GM18499 (cell line): Measurements from ENCODE around the gene TTC28.

Experiments used
- ATAC-seq: cut with Tn5 transposase; IDR thresholded peaks from one replicate; pipeline ENCODE4 v1.9.1; 2021; ENCODE audit warnings: moderate number of reproducible peaks; ENCODE audit not compliant: insufficient read depth, unreplicated experiment

Gene TTC28

DNA sequence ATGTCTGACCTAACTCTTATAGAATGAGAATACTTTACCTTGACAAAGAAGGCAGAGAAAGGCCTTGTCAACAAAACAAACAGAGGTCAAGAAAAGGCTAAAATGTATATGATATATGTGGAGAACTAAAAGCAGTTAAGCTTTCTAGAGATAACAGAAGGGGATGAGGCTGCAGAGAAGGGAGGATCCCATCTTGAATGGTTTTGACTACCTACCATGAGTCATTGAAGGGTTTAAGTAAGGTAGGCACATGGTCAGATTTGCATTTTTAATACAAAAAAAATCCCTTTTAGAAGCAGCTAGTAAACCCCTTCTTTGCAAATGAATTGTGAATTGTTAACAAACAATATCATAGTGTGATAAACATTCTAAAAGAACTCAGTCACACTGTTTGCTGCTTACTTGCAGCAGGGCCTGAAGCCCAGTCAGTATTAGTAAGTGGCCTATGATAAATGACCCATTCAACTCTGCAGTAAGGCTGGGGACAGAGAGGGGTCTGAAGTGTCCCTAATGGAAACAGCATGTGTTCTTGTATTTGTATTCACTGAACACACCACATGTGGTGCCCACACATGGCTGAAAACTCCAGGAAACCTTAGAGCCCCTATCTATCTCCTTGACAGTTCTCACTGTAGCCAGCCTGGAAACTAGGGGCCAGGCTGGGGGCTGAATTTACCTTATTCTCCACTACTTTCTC lies 431.8 kb downstream of the TTC28 start:
- no peak for ATAC-seq

DNA sequence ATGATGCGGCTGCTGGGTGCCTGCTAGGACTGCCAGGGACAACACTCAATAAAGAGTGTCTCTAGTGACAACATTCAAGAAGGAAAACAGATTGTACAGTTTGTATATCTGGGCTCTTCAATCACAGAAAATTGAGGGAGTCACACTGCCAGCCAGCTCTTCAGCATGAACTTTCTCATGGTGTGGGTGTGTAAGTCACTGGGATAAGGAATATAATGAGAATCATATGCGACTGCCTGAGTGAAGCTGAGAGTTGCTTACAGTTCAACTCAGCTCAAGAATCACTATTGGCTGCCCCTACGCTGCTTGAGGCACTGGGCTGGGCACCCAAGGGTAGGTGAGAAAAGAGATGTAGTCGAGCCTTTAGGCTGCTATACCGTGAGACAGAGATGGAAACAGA lies 432.5 kb downstream of the TTC28 start:
- no peak for ATAC-seq

DNA sequence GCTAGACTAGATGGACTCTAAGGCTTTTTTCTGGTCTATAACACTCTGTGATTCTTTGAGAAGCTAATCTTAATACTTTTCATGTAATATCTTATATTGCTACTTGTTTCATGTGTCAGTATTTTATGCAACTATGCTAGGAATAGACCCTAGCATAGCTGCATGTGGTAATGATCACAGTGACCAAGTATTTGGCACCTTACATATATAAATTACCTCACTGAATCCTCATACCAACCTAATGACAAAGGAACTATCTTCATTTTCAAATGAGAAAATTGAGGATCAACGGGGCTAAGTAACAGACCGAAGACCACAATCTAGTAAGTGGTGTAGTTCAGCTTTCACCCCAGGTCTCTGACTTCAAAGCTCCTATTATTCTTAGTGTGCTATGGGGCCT lies 433.2 kb downstream of the TTC28 start:
- no peak for ATAC-seq

DNA sequence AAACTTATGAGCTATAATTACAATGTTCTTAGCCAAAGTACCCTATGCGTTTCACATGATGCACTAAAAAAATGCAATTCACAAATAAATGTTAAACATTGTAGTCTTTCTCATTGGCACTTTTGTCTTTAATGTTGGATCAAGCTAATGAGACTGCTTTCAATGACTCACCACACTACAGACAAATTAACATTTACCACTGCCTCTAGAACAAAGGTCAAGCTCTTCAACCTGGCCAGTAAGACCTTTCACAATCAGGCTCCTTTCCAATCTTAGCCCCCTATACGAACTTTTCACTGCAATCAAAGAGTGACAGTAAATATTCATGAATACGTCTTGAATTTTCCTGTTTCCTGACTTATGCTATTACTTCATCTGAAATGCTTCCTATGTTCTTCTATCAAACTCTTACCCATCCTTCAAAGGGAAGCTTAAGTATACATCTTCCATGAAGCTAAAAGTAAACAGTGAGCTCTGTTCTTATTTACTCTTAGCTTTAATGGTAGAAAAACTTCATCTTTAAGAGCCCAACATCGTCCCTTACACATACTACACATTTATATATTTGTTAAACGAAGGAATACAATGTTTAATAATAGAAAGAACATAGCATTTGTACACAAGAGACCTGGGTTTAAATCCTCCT lies 433.9 kb downstream of the TTC28 start:
- ATAC-seq, result no peak

DNA sequence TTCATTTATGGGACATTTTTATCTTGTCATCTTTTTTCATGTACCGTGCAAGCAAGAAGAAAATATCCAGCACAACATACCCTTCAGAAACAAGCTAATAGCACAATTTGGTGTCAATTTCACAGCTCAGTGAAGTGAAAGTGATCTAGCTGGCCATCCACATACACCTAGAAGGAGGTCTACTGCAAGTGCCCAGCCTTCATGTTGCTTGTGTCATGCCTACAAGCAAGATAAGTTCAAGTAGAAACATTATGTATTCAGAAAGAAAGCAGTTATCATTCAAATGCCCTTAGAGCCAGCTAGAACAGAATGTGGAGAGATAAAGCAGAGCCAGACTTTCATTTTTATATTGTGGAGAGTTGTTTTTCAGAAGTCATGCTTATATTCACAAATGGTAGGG lies 434.9 kb downstream of the TTC28 start:
- no peak for ATAC-seq

DNA sequence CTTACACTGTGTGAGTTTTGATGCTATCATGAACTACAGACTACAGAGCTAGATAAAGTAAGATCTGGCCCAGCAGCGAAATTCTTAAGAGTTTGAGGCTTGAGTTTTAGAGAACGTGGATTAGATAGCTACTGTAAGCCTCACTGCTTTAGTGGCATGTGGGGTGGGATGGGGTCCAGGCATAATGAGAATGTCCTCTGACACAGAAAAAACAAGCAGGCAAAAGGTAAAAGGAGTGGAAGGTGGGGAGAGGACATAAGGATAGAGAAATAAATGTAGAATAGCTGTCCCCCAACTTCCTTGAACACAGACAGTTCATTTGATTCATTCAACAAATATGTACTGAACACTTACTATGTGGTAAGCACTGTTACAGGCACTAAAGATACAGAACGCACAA lies 436.1 kb downstream of the TTC28 start:
- no peak for ATAC-seq

DNA sequence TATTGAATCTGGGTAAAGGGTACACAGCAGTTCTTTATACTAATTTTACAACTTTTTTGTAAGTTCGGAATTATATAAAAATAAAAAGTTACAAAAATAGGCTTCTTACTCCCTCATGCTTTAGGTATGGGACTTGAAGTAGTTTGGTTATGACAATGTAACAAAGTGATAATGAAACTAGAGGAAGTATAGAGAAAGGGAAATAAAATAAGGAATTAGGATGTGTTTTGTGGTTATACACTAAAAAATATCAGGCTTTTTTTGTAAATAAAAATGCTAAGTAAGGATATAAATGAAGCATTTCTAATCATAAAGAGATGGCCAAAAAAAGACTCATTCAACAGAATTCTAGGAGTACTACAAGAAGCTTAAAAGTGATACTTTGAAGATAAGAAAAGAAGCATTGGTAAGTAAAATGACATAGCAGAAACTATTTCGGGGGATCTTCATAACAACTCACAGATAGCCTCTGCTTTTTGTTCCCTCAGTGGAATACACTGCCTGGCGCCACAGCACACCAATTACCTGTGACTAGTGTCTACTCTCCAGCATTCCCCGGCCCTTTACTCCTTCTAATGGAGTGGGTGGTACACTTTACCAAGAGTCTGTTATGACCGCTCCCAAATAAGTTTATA lies 437.9 kb downstream of the TTC28 start:
- no peak for ATAC-seq

DNA sequence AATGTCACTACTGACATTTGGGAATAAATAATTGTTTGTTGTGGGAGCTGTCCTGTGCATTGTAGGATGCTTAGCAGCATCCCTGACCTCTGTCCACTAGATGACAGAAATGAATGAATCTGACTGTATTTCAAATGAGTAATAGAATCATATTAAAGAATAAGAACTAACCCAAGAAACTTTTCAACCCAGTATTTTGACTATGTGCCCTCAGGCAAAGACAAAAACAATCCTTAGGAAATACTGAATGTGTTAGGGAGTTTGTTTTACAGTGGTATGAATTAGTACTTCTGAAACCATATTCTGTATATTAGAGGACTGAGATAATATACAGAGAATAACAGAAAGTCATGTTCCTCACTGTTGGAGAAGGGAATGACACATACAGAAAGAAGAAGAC lies 439.7 kb downstream of the TTC28 start:
- no peak for ATAC-seq

DNA sequence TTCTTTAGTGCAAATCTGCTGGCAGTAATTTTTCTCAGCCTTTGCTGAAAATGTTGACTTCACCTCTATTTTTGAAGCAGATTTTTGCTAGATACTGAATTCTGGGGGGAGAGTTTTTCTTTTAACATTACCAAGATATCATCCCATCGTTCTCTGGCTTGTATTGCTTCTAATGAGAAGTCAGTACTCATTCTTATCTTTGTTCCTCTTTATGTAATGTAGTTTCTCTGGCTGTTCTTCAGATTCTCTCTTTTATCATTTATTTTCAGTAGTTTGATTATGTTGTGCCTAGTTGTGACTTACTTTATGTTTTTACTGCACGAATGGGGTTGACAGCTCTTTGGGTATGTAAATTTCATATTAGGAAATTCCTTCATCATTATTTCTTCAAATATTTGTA lies 441.9 kb downstream of the TTC28 start:
- no peak for ATAC-seq

DNA sequence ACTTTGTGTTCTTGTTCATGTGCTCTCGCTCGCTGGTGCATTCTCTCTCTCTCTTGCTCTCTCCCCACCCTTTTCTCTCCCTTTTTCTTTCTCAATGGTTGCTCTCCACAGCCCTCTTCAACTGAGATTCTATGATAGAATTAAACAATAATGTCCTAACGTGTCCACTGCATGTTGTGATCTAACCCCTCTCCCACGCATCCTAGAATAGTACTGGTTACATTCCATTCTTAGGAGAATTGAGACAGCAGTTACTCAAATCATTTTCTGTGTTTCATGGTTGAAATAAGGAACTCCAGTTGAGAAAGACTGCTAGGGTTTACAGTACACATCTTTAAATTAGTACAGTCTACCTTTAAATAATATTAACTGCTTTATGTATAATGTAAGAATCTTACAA lies 442.5 kb downstream of the TTC28 start:
- no peak for ATAC-seq

DNA sequence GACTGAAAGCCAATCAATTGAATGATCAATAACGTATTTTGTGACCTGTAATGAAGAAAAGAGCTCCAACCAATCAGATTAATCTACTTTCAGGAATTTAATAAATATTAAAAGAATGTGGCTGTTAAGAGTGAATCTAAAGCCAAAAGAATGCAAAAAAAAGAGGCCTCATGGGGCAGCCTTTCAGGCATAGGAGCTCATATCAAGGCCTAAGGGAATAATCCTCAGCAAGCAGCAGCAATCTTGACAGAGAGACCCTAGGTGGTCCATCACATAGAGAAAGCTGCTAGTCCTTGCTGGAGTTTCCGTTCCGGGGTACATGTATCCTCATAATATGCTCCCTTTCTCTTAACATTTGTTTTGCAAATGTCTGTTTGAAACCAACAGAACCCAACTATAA lies 447.4 kb downstream of the TTC28 start:
- no peak for ATAC-seq

DNA sequence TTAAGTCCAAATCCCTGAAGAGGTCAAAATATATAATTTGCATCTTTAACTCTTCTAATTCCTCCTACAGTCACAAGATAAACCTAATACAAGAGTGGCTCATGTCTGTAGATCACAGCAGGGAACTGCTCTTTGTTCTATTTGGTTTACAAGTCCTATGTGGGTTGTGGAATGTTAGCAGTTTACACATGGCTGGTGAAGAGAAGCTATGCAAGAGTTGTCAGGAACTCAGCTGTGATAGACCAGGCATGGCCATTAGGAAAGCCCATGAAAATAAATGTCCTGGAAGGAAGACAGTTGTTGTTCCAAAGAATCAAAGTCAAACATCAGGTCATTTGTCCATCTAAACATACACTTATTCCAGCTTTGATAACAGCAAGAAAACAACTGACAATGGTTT lies 448.2 kb downstream of the TTC28 start:
- ATAC-seq, result no peak

DNA sequence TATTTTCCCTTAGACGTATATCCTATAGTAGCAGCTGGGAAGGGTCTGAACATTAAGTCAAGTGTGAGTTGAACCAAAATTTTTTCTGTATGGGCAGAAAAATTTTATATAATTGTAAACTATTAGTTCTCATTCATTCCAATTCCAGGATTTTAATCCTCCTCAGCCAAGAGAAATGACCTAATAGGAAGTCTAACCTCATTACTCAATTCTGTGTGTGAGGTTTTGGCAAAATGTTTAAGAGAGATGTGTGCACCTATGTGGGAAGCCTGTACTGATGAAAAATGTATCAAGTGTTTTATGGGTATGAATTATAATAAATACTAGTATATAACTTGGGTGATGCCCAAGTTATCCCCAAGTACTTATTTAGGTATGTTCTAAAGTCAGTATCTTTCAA lies 449.0 kb downstream of the TTC28 start:
- no peak for ATAC-seq

DNA sequence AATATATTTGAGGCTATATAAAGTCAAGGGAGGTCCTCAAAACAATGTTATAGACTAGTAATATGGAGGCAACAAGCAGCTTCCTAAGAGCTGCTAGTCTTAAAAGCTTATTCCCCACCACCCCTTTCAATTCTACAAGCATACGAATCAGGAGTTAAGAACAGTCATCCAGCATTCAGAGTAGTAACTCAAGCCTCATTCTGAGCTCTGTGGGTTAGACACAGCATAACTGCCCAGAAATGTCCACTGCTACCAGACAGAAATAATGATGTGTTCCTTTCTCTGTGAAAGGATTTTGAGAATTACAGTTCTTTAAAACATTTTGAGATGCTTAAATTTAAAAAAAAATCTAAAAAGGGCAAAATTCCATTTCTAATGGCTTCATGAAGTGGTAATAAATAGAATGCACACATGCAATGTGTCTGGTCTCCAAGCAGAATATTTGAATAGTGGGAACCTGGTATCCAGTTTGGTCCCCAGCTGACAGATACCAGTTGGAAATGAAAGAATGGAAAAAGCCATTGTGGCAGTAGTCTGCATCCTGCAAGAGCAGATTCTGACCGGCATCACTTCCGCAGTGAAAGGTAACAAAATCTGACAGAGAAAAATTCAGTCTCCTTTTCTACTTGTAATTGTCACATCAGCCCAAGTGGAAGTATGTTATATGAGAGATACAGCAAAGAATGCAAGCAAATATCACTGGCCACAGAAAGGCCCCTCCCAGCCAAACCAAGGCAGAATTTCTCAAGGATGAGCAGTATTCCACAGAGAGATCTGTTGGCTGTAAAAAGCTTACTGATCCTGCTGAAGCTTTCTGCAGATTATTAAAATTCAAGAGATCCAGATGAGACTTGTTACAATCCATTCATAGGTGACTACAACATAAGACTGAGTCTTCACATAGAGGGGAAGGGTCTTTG lies 449.8 kb downstream of the TTC28 start:
- ATAC-seq, result no peak

DNA sequence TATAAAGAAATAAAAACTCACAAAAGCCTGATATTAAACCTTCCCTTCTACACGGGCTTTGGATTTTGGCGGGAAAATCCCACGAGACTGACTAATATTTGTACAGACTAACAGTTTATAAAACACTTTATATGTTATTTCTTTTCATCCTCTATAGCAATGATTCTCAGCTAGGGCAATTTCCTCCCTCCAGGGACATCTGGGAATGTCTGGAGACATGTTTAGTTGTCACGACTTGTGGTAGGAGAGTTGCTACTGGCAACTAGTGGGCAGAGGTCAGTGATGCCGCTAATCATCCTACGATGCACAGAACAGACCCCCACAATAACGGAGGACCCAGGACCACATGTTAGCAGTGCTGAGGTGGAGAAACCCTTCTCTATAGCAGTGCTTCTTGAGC lies 455.8 kb downstream of the TTC28 start:
- no peak for ATAC-seq

DNA sequence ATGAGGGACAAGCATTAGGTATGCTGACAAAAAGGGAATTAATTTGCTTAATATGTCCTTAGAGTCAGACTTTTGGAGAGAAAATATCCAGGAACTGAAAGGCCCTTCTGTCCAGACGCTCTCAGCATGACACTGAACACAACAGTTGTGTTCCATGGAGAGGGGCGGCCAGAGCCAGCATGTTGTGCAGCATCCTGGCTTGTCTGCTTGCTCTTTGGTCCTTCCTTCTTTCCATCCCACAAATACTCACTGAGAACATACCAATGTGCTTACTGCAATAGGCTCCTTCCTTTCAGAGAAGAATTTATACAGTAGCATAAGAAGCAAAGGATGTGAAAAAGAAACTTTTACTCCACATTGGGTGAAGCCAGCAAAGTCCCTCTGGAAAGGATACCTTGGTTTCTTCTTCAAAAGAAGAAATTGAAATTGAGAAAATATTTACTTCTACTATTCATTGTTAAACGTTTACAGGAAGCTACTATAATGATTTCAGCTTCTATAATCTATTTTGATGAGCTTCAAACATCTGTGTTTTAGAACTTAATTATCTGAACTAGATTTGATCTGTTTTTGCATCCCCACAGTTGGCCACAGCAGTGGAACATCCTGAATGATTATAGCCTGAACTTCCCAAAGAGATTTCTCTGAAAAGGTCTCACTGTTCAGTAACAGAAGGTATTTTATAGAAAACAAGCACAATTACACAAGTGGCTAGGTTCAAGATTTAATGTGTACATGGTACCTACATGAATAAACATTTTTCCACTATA lies 456.5 kb downstream of the TTC28 start:
- ATAC-seq, result no peak

DNA sequence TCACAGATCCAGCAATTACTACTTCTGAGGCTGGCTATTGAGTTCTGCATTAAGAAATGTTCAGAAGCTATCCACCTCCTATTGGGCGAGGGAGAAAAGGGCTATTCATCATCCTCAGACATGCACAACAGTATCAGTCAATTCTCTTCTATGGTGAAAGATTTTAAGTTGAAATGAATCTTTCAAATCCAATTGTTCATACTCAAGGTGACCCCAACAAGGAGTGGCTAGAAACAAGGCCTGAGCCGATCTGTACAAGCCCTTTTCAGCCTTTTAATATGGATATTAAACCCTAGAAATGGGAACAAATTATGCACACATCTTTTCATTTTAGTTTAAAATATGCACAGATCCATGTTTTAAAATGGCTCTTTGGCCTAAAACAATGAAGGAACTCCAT lies 457.1 kb downstream of the TTC28 start:
- ATAC-seq, result no peak

DNA sequence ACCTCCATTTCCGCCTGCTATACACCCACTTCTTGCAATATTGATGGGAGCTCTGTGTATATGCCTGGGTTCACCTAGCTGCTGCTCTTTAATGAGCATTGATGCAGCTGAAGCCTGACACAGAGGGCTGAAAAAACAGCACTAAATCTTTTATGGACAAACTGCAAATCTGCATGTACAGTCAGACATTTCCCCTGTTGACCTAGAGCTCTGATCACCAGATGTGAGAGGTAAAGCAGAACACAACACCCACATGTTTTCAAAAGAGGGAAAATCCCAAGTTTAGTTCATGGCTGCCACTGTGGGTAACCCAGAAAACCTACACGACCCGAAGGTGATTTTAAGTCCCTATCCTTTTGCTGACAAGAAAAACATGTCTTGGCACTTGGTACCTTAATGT lies 457.6 kb downstream of the TTC28 start:
- ATAC-seq, result no peak

DNA sequence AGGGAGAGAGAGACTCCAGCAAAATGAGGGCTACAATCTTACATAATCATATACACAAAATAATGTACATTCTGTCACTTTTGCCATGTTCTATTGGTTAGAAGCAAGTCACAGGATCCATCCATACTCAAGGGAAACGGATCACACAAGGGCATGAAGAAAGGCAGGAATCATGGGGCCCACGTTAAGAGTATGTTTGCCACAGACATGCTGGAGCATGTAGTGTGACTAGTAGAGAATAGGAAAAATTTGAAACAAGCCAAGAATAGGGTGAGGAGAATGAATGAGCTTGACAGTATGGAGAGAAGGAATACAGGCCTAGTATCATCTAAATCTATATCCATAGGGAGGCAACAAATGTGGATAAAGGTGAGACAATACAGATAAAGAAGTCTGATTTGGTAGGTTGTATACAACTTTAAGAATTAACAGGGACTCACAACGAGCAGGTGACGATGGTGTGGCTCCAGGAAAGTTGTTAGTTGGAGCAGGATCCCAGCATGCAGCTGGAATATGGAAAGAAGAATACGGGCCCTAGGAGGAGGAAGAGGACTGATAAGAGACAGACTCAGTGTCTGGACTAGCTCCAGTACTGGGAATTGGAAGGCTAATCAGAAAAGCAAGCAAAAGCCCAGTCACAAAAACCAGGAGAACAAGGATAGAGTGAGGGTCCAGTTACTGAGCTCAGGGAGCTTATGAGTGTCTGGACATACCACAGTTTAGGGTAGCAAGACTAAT lies 458.8 kb downstream of the TTC28 start:
- ATAC-seq, result no peak
